Liver (tissue), 9 donors: ENCODE measurements around the gene KCNQ1. TPM values are rescaled to one million over a fixed set of nuclear protein-coding genes. Genes with fewer than 3 reads are reported as not detected.
A peak's percentile ranks its signal among the peaks of the same experiment; 100 is the strongest.

Source experiments
- DNase-seq: peaks from one replicate; pipeline ENCODE4 v3.0.0-alpha.2; 2017; ENCODE audit warnings: low spot score
- H3K27ac ChIP-seq, 2 donors: one replicate each; pipeline ENCODE4 v1.7.0; 2013; ENCODE audit warnings: inconsistent platforms in 2 of 2, low read length in 2 of 2, control low read depth in 1 of 2, low read depth in 1 of 2, mild to moderate bottlenecking in 1 of 2
- H3K27me3 ChIP-seq, 4 donors: one replicate each; pipeline versions ENCODE4 v1.6.1 to v1.7.0; 2013; ENCODE audit warnings: low read length in 3 of 4, inconsistent platforms in 1 of 4, mild to moderate bottlenecking in 1 of 4, moderate library complexity in 1 of 4; ENCODE audit not compliant: control insufficient read depth in 4 of 4, insufficient read depth in 4 of 4
- H3K36me3 ChIP-seq, 4 donors: one replicate each; pipeline versions ENCODE4 v1.6.1 to v1.7.0; 2013; ENCODE audit warnings: low read length in 3 of 4, mild to moderate bottlenecking in 3 of 4, low read depth in 1 of 4, moderate library complexity in 1 of 4; ENCODE audit not compliant: control insufficient read depth in 4 of 4, insufficient read depth in 3 of 4
- H3K4me1 ChIP-seq, 4 donors: one replicate each; pipeline versions ENCODE4 v1.6.1 to v1.7.0; 2013; ENCODE audit warnings: low read length in 3 of 4, mild to moderate bottlenecking in 3 of 4, moderate library complexity in 1 of 4; ENCODE audit not compliant: control insufficient read depth in 4 of 4, insufficient read depth in 4 of 4
- H3K4me3 ChIP-seq, 3 donors: one replicate each; pipeline versions ENCODE4 v1.6.1 to v1.7.0; 2013; ENCODE audit warnings: low read length in 3 of 3, control low read depth in 1 of 3, low read depth in 1 of 3, mild to moderate bottlenecking in 1 of 3
- H3K9ac ChIP-seq, 2 donors: one replicate each; pipeline ENCODE4 v1.7.0; 2013; ENCODE audit warnings: low read length in 2 of 2, mild to moderate bottlenecking in 2 of 2, moderate library complexity in 2 of 2, control low read depth in 1 of 2, low read depth in 1 of 2
- H3K9me3 ChIP-seq, 4 donors: one replicate each; pipeline versions ENCODE4 v1.6.1 to v1.7.0; 2013; ENCODE audit warnings: low read length in 3 of 4; ENCODE audit not compliant: control insufficient read depth in 4 of 4
- ATF3 ChIP-seq: IDR thresholded peaks from 2 replicates; pipeline ENCODE4 v1.6.1; 2016; ENCODE audit warnings: antibody characterized with exemption
- EGR1 ChIP-seq, 2 donors: IDR thresholded peaks; 2 replicates each; pipeline ENCODE4 v1.6.1; 2016 to 2018; ENCODE audit warnings: antibody characterized with exemption in 2 of 2, low read depth in 2 of 2
- FOXA1 ChIP-seq: IDR thresholded peaks from 2 replicates; pipeline ENCODE4 v1.6.1; 2016; ENCODE audit warnings: antibody characterized with exemption
- FOXA2 ChIP-seq: IDR thresholded peaks from 2 replicates; pipeline ENCODE4 v1.6.1; 2016; ENCODE audit warnings: antibody characterized with exemption
- GABPA ChIP-seq, 2 donors: IDR thresholded peaks in 1 of 2; conservative IDR thresholded peaks in 1 of 2; 2 replicates each; pipeline ENCODE4 v1.6.1; 2016; ENCODE audit warnings: antibody characterized with exemption in 2 of 2, mild to moderate bottlenecking in 1 of 2, moderate library complexity in 1 of 2
- HNF4A ChIP-seq, 2 donors: conservative IDR thresholded peaks; 2 replicates each; pipeline ENCODE4 v1.6.1; 2016; ENCODE audit warnings: antibody characterized with exemption in 2 of 2, mild to moderate bottlenecking in 2 of 2
- HNF4G ChIP-seq: IDR thresholded peaks from 2 replicates; pipeline ENCODE4 v1.6.1; 2016; ENCODE audit warnings: antibody characterized with exemption
- JUND ChIP-seq, 2 donors: IDR thresholded peaks; 2 replicates each; pipeline ENCODE4 v1.6.1; 2016; ENCODE audit warnings: antibody characterized with exemption in 2 of 2
- NR2F2 ChIP-seq: IDR thresholded peaks from 2 replicates; pipeline ENCODE4 v1.6.1; 2016; ENCODE audit warnings: antibody characterized with exemption
- RAD21 ChIP-seq, 2 donors: IDR thresholded peaks; 2 replicates each; pipeline ENCODE4 v1.6.1; 2016; ENCODE audit warnings: antibody characterized with exemption in 2 of 2, mild to moderate bottlenecking in 2 of 2
- REST ChIP-seq: IDR thresholded peaks from 2 replicates; pipeline ENCODE4 v1.6.1; 2016; ENCODE audit warnings: antibody characterized with exemption, mild to moderate bottlenecking
- RXRA ChIP-seq, 2 donors: IDR thresholded peaks; 2 replicates each; pipeline ENCODE4 v1.6.1; 2017 to 2018; ENCODE audit warnings: antibody characterized with exemption in 2 of 2, mild to moderate bottlenecking in 1 of 2
- SP1 ChIP-seq: IDR thresholded peaks from 2 replicates; pipeline ENCODE4 v1.6.1; 2018; ENCODE audit warnings: antibody characterized with exemption, mild to moderate bottlenecking
- TAF1 ChIP-seq: conservative IDR thresholded peaks from 2 replicates; pipeline ENCODE4 v1.6.1; 2016; ENCODE audit warnings: antibody characterized with exemption, mild to moderate bottlenecking
- YY1 ChIP-seq: IDR thresholded peaks from 2 replicates; pipeline ENCODE4 v1.6.1; 2016; ENCODE audit warnings: antibody characterized with exemption, mild to moderate bottlenecking
- ZBTB33 ChIP-seq: IDR thresholded peaks from 2 replicates; pipeline ENCODE4 v1.6.1; 2016; ENCODE audit warnings: antibody characterized with exemption
- WGBS: extraction: QIAGEN DNeasy Blood & Tissue Kit; methylation state at CpG from one replicate; pipeline ENCODE4 v1.1.7; 2013; 5-methylcytosine and 5-hydroxymethylcytosine counted together
- polyA plus RNA-seq, 2 donors: library from polyadenylated mRNA; stranded (reverse) in 1 of 2; unstranded in 1 of 2; fragments of 200-250 nt in 1 of 2; fragments of >200 nt in 1 of 2; fragmentation: Nextera tagmentation in 1 of 2; extraction: Ambion mirVana in 1 of 2; gene quantifications; one replicate each; pipeline versions ENCODE4 v1.2.1 to v1.2.3, GENCODE V29; 2013 to 2015
- total RNA-seq, 2 donors: library from RNA; depleted of rRNA; stranded (reverse); fragments of >200 nt; gene quantifications; one replicate each; pipeline ENCODE4 v1.2.3, GENCODE V29; 2014
- TF ChIP-seq, protein P1 (sequence below): IDR thresholded peaks from 2 replicates; pipeline ENCODE4 v1.6.1; 2016; ENCODE audit warnings: antibody characterized with exemption
- TF ChIP-seq, protein P2 (sequence below): fragments of 150-350 bp; IDR thresholded peaks from 2 replicates; pipeline ENCODE4 v1.5.1; 2017; ENCODE audit warnings: improper control_type of control experiment, low read depth, low read length; ENCODE audit not compliant: missing input control
- donor health status: healthy.
- donor health status: healthy.
- donor health status: healthy.
- donor health status: healthy.
- donor health status: healthy.

Gene KCNQ1
- total and polyA plus RNA-seq, 4 donors = 0.31 to 2.2 (median 1.5) TPM

DNA sequence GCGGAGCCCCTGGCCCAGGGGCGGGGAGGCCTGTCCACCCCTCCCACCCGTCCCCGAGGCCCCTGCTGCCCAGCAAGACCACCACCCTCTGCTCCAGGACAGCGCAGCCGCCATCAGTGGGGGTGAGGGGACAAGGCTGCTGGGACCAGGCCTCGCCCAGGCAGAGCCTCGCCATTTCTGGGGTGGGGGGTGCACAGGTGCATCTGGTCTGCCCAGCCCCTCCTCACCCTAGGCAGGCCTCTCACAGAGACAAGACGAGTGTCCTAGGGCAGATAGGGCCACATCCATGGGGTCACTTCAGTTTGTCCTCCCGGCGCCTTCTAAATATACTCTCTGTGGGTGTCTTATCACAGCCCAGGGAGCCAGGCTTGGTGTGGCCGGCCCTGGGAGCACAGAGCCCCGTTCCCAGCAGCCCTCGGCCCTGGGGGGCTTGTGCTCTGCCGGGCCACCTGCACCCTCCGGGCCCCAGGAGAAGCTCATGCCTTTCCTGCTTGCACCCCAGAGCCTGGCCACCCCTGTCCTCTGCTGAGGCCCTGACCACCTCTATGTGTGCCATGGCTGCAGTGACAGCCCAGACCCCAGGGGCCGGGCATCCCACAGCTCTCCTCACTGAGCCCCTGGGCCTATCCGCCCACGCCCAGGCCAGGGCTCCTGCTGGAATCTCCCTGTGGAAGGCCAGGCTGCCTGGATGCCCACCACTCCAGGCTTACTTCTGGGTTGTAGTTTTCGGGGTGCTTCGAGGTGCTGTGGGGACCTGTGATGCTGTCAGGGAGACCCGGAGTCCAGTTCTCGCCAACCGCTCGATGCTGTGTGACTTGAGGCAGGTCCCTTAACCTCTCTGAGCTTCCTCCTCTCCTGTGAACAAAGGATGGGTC, 70.8 kb downstream of the KCNQ1 start:
- Histone ChIP-seq H3K4me1 (no peaks in the 10 kb centered on the region), H3K9ac (no peak overlapping the region), H3K27ac (no peak overlapping the region), H3K36me3 (peaks cover 0 to 2% (median 0%) of the 10 kb centered on the region in 4 donors), H3K4me3 (no peak overlapping the region), H3K9me3 (no peaks in the 10 kb centered on the region), H3K27me3 (no peaks in the 10 kb centered on the region)
- WGBS = 90% methylated on average over 25 of the region's 25 CpGs
- peak; percentile 30 for DNase-seq
- no peak for TF ChIP-seq FOXA1
- no peak for TF ChIP-seq ATF3
- TF ChIP-seq RXRA (IDR thresholded peaks at IDR 0.05) = no peak
- TF ChIP-seq TAF1 = no peak
- TF ChIP-seq, protein P1, sequence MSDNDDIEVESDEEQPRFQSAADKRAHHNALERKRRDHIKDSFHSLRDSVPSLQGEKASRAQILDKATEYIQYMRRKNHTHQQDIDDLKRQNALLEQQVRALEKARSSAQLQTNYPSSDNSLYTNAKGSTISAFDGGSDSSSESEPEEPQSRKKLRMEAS = no peak
- no peak for TF ChIP-seq GABPA (IDR thresholded peaks at IDR 0.05 in 1 of 2, conservative IDR thresholded peaks at IDR 0.05 in 1 of 2)
- no peak for TF ChIP-seq FOXA2
- TF ChIP-seq HNF4A (conservative IDR thresholded peaks at IDR 0.05) = no peak
- no peak for TF ChIP-seq JUND (IDR thresholded peaks at IDR 0.05)
- no peak for TF ChIP-seq YY1
- no peak for TF ChIP-seq SP1
- no peak for TF ChIP-seq HNF4G
- no peak for TF ChIP-seq EGR1 (IDR thresholded peaks at IDR 0.05; ENCODE audit: low read depth in 2 of 2)
- TF ChIP-seq ZBTB33 = no peak
- no peak for TF ChIP-seq RAD21 (IDR thresholded peaks at IDR 0.05)
- TF ChIP-seq REST = no peak
- TF ChIP-seq, protein P2, sequence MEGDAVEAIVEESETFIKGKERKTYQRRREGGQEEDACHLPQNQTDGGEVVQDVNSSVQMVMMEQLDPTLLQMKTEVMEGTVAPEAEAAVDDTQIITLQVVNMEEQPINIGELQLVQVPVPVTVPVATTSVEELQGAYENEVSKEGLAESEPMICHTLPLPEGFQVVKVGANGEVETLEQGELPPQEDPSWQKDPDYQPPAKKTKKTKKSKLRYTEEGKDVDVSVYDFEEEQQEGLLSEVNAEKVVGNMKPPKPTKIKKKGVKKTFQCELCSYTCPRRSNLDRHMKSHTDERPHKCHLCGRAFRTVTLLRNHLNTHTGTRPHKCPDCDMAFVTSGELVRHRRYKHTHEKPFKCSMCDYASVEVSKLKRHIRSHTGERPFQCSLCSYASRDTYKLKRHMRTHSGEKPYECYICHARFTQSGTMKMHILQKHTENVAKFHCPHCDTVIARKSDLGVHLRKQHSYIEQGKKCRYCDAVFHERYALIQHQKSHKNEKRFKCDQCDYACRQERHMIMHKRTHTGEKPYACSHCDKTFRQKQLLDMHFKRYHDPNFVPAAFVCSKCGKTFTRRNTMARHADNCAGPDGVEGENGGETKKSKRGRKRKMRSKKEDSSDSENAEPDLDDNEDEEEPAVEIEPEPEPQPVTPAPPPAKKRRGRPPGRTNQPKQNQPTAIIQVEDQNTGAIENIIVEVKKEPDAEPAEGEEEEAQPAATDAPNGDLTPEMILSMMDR = no peak
- no peak for TF ChIP-seq NR2F2
